ENCODE data around the gene RDX.

GRCh38 chr11:110160016-110160415 is 136.4 kb downstream of the RDX start:
- TF ChIP-seq CTCF (IDR thresholded peaks at IDR 0.05; ENCODE audit: low read depth, low read length, poor library complexity, severe bottlenecking) (no peak), EZH2phosphoT487 (IDR thresholded peaks at IDR 0.05; ENCODE audit: borderline replicate concordance, low read length) (no peak)

Measured in DOHH2 (cell line).